GM18498 (cell line): ENCODE data around the gene SPATA31A6.
"Not testable (repeated sequence)": the region's sequence is repeated elsewhere in the genome, so short reads cannot be mapped to it uniquely, and the experiment has no call there.

ENCODE experiments used
- ATAC-seq: cut with Tn5 transposase; IDR thresholded peaks from one replicate; pipeline ENCODE4 v1.9.1; 2021; ENCODE audit warnings: mild to moderate bottlenecking, moderate library complexity; ENCODE audit not compliant: unreplicated experiment

Gene SPATA31A6

DNA sequence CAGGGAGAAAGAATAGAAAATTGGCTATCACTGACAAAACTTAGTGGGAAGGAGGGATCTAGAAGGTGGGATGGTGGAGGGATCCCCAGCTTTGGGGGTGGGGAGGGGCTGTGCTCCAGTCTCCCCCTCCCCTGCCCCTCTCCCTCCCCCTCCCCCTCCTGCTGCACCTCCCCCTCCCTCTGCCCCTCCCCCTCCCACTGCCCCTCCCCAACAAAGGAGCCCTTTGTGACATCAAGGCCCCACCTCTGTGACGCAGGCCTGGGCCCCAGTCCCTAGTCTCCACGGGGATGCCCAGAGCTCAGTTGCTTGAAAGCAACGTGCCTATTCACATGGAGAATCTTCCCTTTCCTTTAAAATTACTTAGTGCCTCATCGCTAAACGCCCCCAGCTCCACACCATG, at the start of gene SPATA31A6:
Gene SPATA31A6, plus strand, starts transcription at position 301 of the 400 bp plus-strand sequence. Its CDS starts 29 bp downstream, at position 330.
- not testable (repeated sequence) for ATAC-seq

DNA sequence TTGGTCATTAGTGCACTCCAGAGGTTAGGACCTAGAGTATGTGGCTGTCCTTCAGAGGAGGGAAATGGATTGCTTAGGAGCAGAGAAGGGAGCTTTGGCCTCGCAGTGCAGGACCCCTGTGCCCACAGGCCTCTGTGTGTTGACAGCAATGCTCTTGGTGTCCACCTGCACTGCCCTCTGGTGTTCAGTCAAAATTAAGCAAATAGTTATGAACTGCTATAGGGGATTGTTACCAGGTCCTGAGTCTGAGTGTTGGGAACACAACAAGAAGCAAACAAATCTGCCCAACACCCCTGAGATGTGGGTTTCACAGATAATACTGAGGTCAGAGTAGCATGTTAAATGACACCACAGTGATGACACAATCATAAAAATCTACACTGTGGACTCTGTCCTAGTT, 23.2 kb upstream of the SPATA31A6 start:
- ATAC-seq, result not testable (repeated sequence)

- ATAC-seq, result not testable (repeated sequence)
Observed at GRCh38 chr9:42219861-42220260, 36.4 kb downstream of the SPATA31A6 start.

GRCh38 chr9:42223230-42223629, 39.8 kb downstream of the SPATA31A6 start:
- ATAC-seq, result not testable (repeated sequence)

GRCh38 chr9:42233031-42233430, 49.6 kb downstream of the SPATA31A6 start:
- not testable (repeated sequence) for ATAC-seq

DNA sequence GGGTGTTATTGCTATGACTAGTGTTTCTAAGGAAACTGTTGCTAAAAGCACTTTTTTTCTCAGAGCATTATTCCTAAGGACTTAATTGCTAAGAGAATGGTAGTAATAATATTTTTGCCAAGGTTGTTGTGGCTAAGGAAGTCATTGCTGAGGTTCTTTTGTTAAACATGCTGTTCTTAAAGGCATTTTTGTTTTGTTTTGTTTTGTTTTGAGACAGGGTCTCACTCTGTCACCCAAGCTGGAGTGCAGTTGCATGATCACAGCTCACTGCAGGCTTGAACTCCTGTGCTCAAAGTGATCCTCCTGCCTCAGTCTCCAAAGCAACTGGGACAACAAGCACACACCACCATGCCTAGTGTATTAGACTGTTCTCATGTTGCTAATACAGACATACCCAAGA, 51.2 kb downstream of the SPATA31A6 start:
- ATAC-seq, result not testable (repeated sequence)

DNA sequence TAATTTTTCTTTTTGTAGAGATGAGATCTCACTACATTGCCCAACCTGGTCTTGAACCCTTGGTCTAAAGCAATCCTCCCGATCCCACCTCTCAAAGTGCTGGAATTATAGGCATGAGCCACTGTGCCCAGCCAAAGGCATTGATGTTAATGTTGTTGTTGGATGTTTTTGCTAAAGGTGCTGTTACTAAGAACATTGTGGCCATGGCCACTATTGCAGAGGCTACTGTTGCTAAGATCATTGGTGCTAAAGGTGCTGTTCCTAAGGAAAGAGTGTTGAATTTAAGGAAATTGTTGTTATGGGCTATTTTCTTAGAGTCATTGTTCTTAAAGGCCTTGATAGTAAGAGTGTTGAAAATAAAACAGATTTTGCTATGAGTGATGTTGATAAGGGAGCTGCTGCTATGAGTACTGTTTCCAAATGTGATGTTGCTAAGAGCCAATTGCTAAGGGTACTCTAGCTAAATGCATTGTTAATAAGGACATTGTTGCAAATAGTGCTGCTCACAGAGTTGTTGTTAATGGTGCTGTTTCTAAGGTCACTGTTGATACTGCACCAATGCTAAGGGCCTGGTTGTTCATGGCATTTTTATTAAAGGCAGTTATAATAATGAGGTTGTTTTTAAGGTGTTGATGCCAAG, 52.0 kb downstream of the SPATA31A6 start:
- ATAC-seq, result not testable (repeated sequence)

- ATAC-seq, result not testable (repeated sequence)
Observed at GRCh38 chr9:42236097-42236496, 52.6 kb downstream of the SPATA31A6 start.

DNA sequence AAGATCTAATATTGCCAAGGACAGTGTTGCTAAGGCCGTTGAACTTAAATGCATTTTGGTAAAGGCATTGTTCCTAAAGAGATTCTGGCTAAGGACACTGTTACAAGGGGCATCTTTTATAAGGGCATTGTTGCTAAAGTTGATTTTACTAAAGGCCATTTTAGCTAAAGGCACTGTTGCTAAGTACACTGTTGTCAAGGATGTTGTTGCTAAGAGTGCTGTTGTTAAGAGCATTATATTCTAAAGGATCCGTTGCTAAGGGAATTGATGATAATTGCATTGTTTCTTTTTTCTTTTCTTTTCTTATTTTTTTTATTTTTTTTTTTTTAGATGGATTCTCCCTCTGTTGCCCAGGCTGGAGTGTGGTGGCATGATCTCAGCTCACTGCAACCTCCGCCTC, 53.9 kb downstream of the SPATA31A6 start:
- ATAC-seq, result not testable (repeated sequence)

DNA sequence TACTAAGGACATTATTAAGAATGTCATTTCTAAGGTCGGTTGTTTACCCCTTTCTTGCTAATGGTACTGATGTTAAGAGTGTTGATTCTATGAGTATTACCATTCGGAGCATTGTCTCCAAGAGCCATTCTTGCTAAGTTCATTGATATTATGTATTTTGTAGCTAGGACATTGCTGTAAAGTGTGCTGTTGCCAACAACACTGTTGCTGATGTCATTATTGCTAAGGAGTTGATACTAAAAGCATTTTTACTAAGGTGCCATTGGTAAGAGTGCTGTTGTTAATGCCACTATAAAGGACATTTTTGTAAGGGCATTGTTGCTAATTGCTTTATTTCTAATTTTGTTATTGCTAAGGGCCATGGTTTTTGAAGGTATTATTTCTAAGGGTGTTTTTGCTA, 55.4 kb downstream of the SPATA31A6 start:
- not testable (repeated sequence) for ATAC-seq
